H9 (cell line): ENCODE measurements around the gene KIF6. TPM values are rescaled to one million over a fixed set of nuclear protein-coding genes. Genes with fewer than 3 reads are reported as not detected.

Source experiments
- DNase-seq: peaks from one replicate; pipeline ENCODE4 v3.0.0-alpha.2; 2017
- H2AFZ ChIP-seq: one replicate; pipeline ENCODE4 v1.6.1; 2013; ENCODE audit warnings: mild to moderate bottlenecking, low read length, control low read depth, moderate library complexity
- H2AK5ac ChIP-seq: 2 replicates; pipeline ENCODE4 v1.6.1; 2013; ENCODE audit warnings: low read length, control low read depth, mixed read lengths; ENCODE audit not compliant: insufficient read length
- H2BK120ac ChIP-seq: one replicate; pipeline ENCODE4 v1.6.1; 2013; ENCODE audit warnings: low read depth, mild to moderate bottlenecking, low read length, control low read depth, inconsistent platforms; ENCODE audit not compliant: poor library complexity, severe bottlenecking
- H2BK12ac ChIP-seq: 2 replicates; pipeline ENCODE4 v1.6.1; 2013; ENCODE audit warnings: low read length, control low read depth, mixed read lengths, low read depth; ENCODE audit not compliant: insufficient read length
- H2BK15ac ChIP-seq: 2 replicates; pipeline ENCODE4 v1.6.1; 2013; ENCODE audit warnings: low read depth, low read length, control low read depth
- H2BK20ac ChIP-seq: one replicate; pipeline ENCODE4 v1.6.1; 2013; ENCODE audit warnings: low read depth, mild to moderate bottlenecking, low read length, control low read depth, inconsistent platforms; ENCODE audit not compliant: poor library complexity, severe bottlenecking
- H2BK5ac ChIP-seq: 2 replicates; pipeline ENCODE4 v1.6.1; 2013; ENCODE audit warnings: low read length, control low read depth, mixed read lengths; ENCODE audit not compliant: insufficient read length
- H3K14ac ChIP-seq: 2 replicates; pipeline ENCODE4 v1.6.1; 2013; ENCODE audit warnings: low read length, control low read depth; ENCODE audit not compliant: insufficient read depth
- H3K18ac ChIP-seq: 2 replicates; pipeline ENCODE4 v1.6.1; 2013; ENCODE audit warnings: low read depth, mild to moderate bottlenecking, mixed read lengths, low read length, control low read depth; ENCODE audit not compliant: insufficient read length
- H3K23ac ChIP-seq: 2 replicates; pipeline ENCODE4 v1.6.1; 2013; ENCODE audit warnings: low read length, control low read depth, mixed read lengths, low read depth; ENCODE audit not compliant: insufficient read length
- H3K23me2 ChIP-seq: 2 replicates; pipeline ENCODE4 v1.6.1; 2013; ENCODE audit warnings: low read depth, mild to moderate bottlenecking, mixed read lengths, low read length, control low read depth; ENCODE audit not compliant: insufficient read length, poor library complexity, severe bottlenecking
- H3K27ac ChIP-seq: 2 replicates; pipeline ENCODE4 v1.5.1; 2013; ENCODE audit warnings: low read length, control low read depth, mixed read lengths, low read depth; ENCODE audit not compliant: insufficient read length
- H3K27me3 ChIP-seq: 2 replicates; pipeline ENCODE4 v1.6.1; 2013; ENCODE audit warnings: low read length, control low read depth, inconsistent platforms; ENCODE audit not compliant: insufficient read depth
- H3K4ac ChIP-seq: 2 replicates; pipeline ENCODE4 v1.6.1; 2013; ENCODE audit warnings: low read depth, mild to moderate bottlenecking, control low read depth, inconsistent platforms, low read length, moderate library complexity
- H3K4me1 ChIP-seq: 2 replicates; pipeline ENCODE4 v1.6.1; 2013; ENCODE audit warnings: low read length, control low read depth, inconsistent platforms; ENCODE audit not compliant: insufficient read depth
- H3K4me2 ChIP-seq: 2 replicates; pipeline ENCODE4 v1.6.1; 2013; ENCODE audit warnings: low read length, control low read depth, mixed read lengths; ENCODE audit not compliant: insufficient read length, insufficient read depth
- H3K56ac ChIP-seq: 2 replicates; pipeline ENCODE4 v1.6.1; 2013; ENCODE audit warnings: low read depth, mild to moderate bottlenecking, mixed read lengths, low read length, control low read depth; ENCODE audit not compliant: insufficient read length
- H3K79me1 ChIP-seq: 2 replicates; pipeline ENCODE4 v1.6.1; 2013; ENCODE audit warnings: low read depth, mild to moderate bottlenecking, moderate library complexity, low read length, control low read depth, inconsistent platforms; ENCODE audit not compliant: insufficient read depth, poor library complexity, severe bottlenecking
- H3K79me2 ChIP-seq: 2 replicates; pipeline ENCODE4 v1.6.1; 2013; ENCODE audit warnings: low read length, control low read depth, inconsistent platforms; ENCODE audit not compliant: insufficient read depth
- H3K9ac ChIP-seq: 2 replicates; pipeline ENCODE4 v1.6.1; 2013; ENCODE audit warnings: low read length, control low read depth, mixed read lengths; ENCODE audit not compliant: insufficient read length; ENCODE audit errors: extremely low read depth
- H3K9me3 ChIP-seq: one replicate; pipeline ENCODE4 v1.6.1; 2013; ENCODE audit warnings: low read depth, low read length, inconsistent platforms; ENCODE audit not compliant: control insufficient read depth
- H3T11ph ChIP-seq: one replicate; pipeline ENCODE4 v1.6.1; 2013; ENCODE audit warnings: mild to moderate bottlenecking, low read length, control low read depth, inconsistent platforms
- H4K20me1 ChIP-seq: one replicate; pipeline ENCODE4 v1.6.1; 2013; ENCODE audit not compliant: control insufficient read depth, insufficient read length, insufficient read depth
- H4K5ac ChIP-seq: 2 replicates; pipeline ENCODE4 v1.6.1; 2013; ENCODE audit warnings: low read depth, mild to moderate bottlenecking, mixed read lengths, low read length, control low read depth; ENCODE audit not compliant: insufficient read length
- H4K8ac ChIP-seq: replicated peaks from 2 replicates; pipeline ENCODE4 v1.6.1; 2013; ENCODE audit warnings: low read length, control low read depth, mixed read lengths, low read depth; ENCODE audit not compliant: insufficient read length
- H4K91ac ChIP-seq: 2 replicates; pipeline ENCODE4 v1.6.1; 2013; ENCODE audit warnings: low read depth, mild to moderate bottlenecking, moderate library complexity, mixed read lengths, low read length, control low read depth; ENCODE audit not compliant: insufficient read length
- H3K27ac Mint-ChIP-seq, 3 experiments: 2 replicates in 2 of 3; 3 replicates in 1 of 3; pipeline ENCODE4 v1.8.0; 2020 to 2021; ENCODE audit warnings: mixed read lengths in 3 of 3, mild to moderate bottlenecking in 1 of 3, moderate library complexity in 1 of 3
- H3K27me3 Mint-ChIP-seq: 2 replicates; pipeline ENCODE4 v1.8.0; 2021; ENCODE audit warnings: low read depth, mild to moderate bottlenecking, moderate library complexity, mixed read lengths
- H3K36me3 Mint-ChIP-seq, 3 experiments: 2 replicates in 2 of 3; 3 replicates in 1 of 3; pipeline ENCODE4 v1.8.0; 2020 to 2021; ENCODE audit warnings: low read depth in 3 of 3, mixed read lengths in 3 of 3; ENCODE audit not compliant: insufficient read depth in 1 of 3
- H3K4me1 Mint-ChIP-seq, 2 experiments: 2 replicates each; pipeline ENCODE4 v1.8.0; 2020; ENCODE audit warnings: mixed read lengths in 2 of 2
- H3K4me3 Mint-ChIP-seq, 2 experiments: 2 replicates in 1 of 2; 3 replicates in 1 of 2; pipeline ENCODE4 v1.8.0; 2020 to 2021; ENCODE audit warnings: mild to moderate bottlenecking in 2 of 2, mixed read lengths in 2 of 2, moderate library complexity in 1 of 2
- H3K9me3 Mint-ChIP-seq, 2 experiments: 2 replicates in 1 of 2; 3 replicates in 1 of 2; pipeline ENCODE4 v1.8.0; 2020; ENCODE audit warnings: mild to moderate bottlenecking in 2 of 2, mixed read lengths in 2 of 2, moderate library complexity in 1 of 2
- WGBS: extraction: QIAGEN DNeasy Blood & Tissue Kit; methylation state at CpG from one replicate; pipeline ENCODE4 v1.1.7; 2013; ENCODE audit warnings: missing lambda C conversion rate, low lambda C conversion rate, mixed read lengths; ENCODE audit not compliant: insufficient read length; ENCODE audit errors: extremely low coverage; 5-methylcytosine and 5-hydroxymethylcytosine counted together
- total RNA-seq: library from RNA; stranded (reverse); gene quantifications from 2 replicates; pipeline ENCODE4 v1.2.1, GENCODE V29; 2021
- TF ChIP-seq, protein P1 (sequence below): fragments of 200-600 bp; sonication (generic); conservative IDR thresholded peaks from 3 replicates; pipeline ENCODE4 v1.8.0; 2021; ENCODE audit warnings: antibody characterized with exemption, mild to moderate bottlenecking

Gene KIF6
- total RNA-seq, 1 experiment from 2014 or later, result 0.63 TPM

DNA sequence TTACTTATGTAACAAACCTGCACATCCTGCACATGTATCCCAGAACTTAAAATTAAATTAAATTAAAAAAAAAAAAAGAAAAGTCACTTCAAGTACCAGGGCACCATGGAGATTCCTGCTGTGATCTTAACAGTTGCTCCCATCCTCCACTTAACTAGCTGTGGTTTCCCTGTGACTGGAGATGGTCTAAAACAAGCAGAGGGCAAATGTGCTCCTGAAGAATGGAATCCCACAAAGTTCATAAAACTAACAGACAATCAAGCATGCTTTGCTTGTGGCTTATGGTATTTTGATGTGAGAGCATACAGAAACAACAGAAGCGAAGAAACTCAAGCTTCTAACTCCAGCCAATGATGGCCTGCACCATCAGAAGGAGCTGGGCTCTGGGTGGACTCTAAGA, 249.1 kb downstream of the KIF6 start:
- H4K20me1 ChIP-seq, result no peaks in the 10 kb centered on the region
- no peak overlapping the region for H2BK20ac ChIP-seq
- H3K4me1 Mint-ChIP-seq, result no peaks in the 10 kb centered on the region
- H2BK5ac ChIP-seq, result no peak overlapping the region
- H3K79me2 ChIP-seq, result no peaks in the 10 kb centered on the region
- no peaks in the 10 kb centered on the region for H3K27me3 ChIP-seq
- H4K5ac ChIP-seq, result no peak overlapping the region
- H3K9me3 Mint-ChIP-seq, result 0 out of 5 replicates have a peak, but pooled peaks cover 0 to 5% of the 10 kb centered on the region in 2 experiments
- no peaks in the 10 kb centered on the region for H3K36me3 Mint-ChIP-seq
- no peak overlapping the region for H4K91ac ChIP-seq
- no peak overlapping the region for H3K14ac ChIP-seq
- no peak overlapping the region for H3T11ph ChIP-seq
- H2BK12ac ChIP-seq, result no peak overlapping the region
- no peaks in the 10 kb centered on the region for H3K9me3 ChIP-seq
- H3K23ac ChIP-seq, result no peak overlapping the region
- H3K4me1 ChIP-seq, result no peaks in the 10 kb centered on the region; the same call in 1 of the 2 replicates
- no peak overlapping the region for H2BK15ac ChIP-seq
- no peak overlapping the region for H3K4me3 Mint-ChIP-seq
- H2AFZ ChIP-seq, result no peak overlapping the region
- no peak for DNase-seq
- no CpG with 5 or more reads among the region's 1 CpG for WGBS
- H3K27ac ChIP-seq, result no peak overlapping the region
- no peak overlapping the region for H3K27ac Mint-ChIP-seq
- no peak overlapping the region for H3K56ac ChIP-seq
- H2AK5ac ChIP-seq, result no peak overlapping the region
- no peak overlapping the region for H3K18ac ChIP-seq
- no peak overlapping the region for H2BK120ac ChIP-seq
- no peak overlapping the region for H3K9ac ChIP-seq
- H3K4me2 ChIP-seq, result no peak overlapping the region
- no peaks in the 10 kb centered on the region for H3K27me3 Mint-ChIP-seq
- no peaks in the 10 kb centered on the region for H3K79me1 ChIP-seq
- TF ChIP-seq, protein P1, sequence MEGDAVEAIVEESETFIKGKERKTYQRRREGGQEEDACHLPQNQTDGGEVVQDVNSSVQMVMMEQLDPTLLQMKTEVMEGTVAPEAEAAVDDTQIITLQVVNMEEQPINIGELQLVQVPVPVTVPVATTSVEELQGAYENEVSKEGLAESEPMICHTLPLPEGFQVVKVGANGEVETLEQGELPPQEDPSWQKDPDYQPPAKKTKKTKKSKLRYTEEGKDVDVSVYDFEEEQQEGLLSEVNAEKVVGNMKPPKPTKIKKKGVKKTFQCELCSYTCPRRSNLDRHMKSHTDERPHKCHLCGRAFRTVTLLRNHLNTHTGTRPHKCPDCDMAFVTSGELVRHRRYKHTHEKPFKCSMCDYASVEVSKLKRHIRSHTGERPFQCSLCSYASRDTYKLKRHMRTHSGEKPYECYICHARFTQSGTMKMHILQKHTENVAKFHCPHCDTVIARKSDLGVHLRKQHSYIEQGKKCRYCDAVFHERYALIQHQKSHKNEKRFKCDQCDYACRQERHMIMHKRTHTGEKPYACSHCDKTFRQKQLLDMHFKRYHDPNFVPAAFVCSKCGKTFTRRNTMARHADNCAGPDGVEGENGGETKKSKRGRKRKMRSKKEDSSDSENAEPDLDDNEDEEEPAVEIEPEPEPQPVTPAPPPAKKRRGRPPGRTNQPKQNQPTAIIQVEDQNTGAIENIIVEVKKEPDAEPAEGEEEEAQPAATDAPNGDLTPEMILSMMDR, result no peak
- H3K4ac ChIP-seq, result no peak overlapping the region
- no peaks in the 10 kb centered on the region for H3K23me2 ChIP-seq
- no peak overlapping the region for H4K8ac ChIP-seq
